IMR-90 (cell line): ENCODE measurements around the gene ZFR2. TPM values are rescaled to one million over a fixed set of nuclear protein-coding genes. Genes with fewer than 3 reads are reported as not detected.

ENCODE experiments used
- ATAC-seq: fragments of 200-7000 bp; cut with Tn5 transposase; 2 replicates; pipeline ENCODE4 v1.9.1; 2020; ENCODE audit warnings: low read depth, mild to moderate bottlenecking, moderate library complexity
- BruUV-seq: library from RNA; stranded (reverse); fragments of 400-500 nt; replicated peaks from 2 replicates; lab custom pipeline; 2021; lab: Mats Ljungman, UMichigan
- CTCF ChIA-PET: fragments of 300-600 bp; formaldehyde crosslinking; extraction: SDS; loops from one replicate; lab custom pipeline; 2021; ENCODE audit warnings: antibody characterized with exemption; lab: Yijun Ruan, JAX
- POLR2A ChIA-PET: fragments of 300-600 bp; sonication (Branson Sonifier 250); formaldehyde crosslinking; loops from one replicate; lab custom pipeline; 2022; ENCODE audit warnings: antibody characterized with exemption; ENCODE audit not compliant: unreplicated experiment; lab: Charles Lee
- DNase-seq: peaks from one replicate; pipeline ENCODE4 v3.0.0; 2013
- H2AFZ ChIP-seq: replicated peaks from 2 replicates; pipeline ENCODE3; 2013; ENCODE audit warnings: low read length, mild to moderate bottlenecking; ENCODE audit not compliant: poor library complexity
- H2AK5ac ChIP-seq: 2 replicates; pipeline ENCODE4 v1.6.1; 2013; ENCODE audit warnings: low read depth, low read length, inconsistent platforms
- H2AK9ac ChIP-seq: replicated peaks from 2 replicates; pipeline ENCODE3; 2013; ENCODE audit warnings: mild to moderate bottlenecking, low read depth, low read length, moderate library complexity; ENCODE audit not compliant: poor library complexity
- H2BK120ac ChIP-seq: 2 replicates; pipeline ENCODE4 v1.6.1; 2013; ENCODE audit warnings: low read depth, low read length, inconsistent platforms
- H2BK15ac ChIP-seq: 3 replicates; pipeline ENCODE4 v1.6.1; 2013; ENCODE audit warnings: low read depth, low read length, inconsistent platforms
- H2BK20ac ChIP-seq: 2 replicates; pipeline ENCODE4 v1.6.1; 2013; ENCODE audit warnings: low read depth, mild to moderate bottlenecking, inconsistent platforms, low read length, moderate library complexity
- H2BK5ac ChIP-seq: 2 replicates; pipeline ENCODE4 v1.6.1; 2013; ENCODE audit warnings: mild to moderate bottlenecking, low read depth, low read length, inconsistent platforms; ENCODE audit not compliant: poor library complexity, severe bottlenecking
- H3K14ac ChIP-seq: replicated peaks from 2 replicates; pipeline ENCODE4 v1.6.1; 2013; ENCODE audit warnings: low read depth, low read length, inconsistent platforms
- H3K18ac ChIP-seq: 2 replicates; pipeline ENCODE4 v1.6.1; 2013; ENCODE audit warnings: low read depth, low read length, control low read depth
- H3K23ac ChIP-seq: 2 replicates; pipeline ENCODE4 v1.6.1; 2013; ENCODE audit warnings: low read depth, low read length, inconsistent platforms
- H3K27ac ChIP-seq: 2 replicates; pipeline ENCODE4 v1.5.1; 2013; ENCODE audit warnings: mild to moderate bottlenecking, control low read depth, low read length; ENCODE audit not compliant: insufficient read depth
- H3K27me3 ChIP-seq: 2 replicates; pipeline ENCODE4 v1.6.1; 2013; ENCODE audit warnings: low read length; ENCODE audit not compliant: control insufficient read depth, insufficient read depth
- H3K36me3 ChIP-seq: 2 replicates; pipeline ENCODE4 v1.6.1; 2013; ENCODE audit warnings: low read length, mixed read lengths; ENCODE audit not compliant: control insufficient read depth, insufficient read depth
- H3K4ac ChIP-seq: 2 replicates; pipeline ENCODE4 v1.6.1; 2013; ENCODE audit warnings: low read depth, low read length, inconsistent platforms
- H3K4me1 ChIP-seq: 2 replicates; pipeline ENCODE4 v1.6.1; 2013; ENCODE audit warnings: low read length, mixed read lengths; ENCODE audit not compliant: control insufficient read depth, insufficient read depth
- H3K4me2 ChIP-seq: 2 replicates; pipeline ENCODE4 v1.6.1; 2013; ENCODE audit warnings: low read depth, mild to moderate bottlenecking, control low read depth, low read length, moderate library complexity
- H3K4me3 ChIP-seq: 2 replicates; pipeline ENCODE4 v1.5.1; 2013; ENCODE audit warnings: low read depth, mild to moderate bottlenecking, control low read depth, low read length, moderate library complexity; ENCODE audit not compliant: insufficient read depth
- H3K56ac ChIP-seq: 2 replicates; pipeline ENCODE4 v1.6.1; 2013; ENCODE audit warnings: low read length, inconsistent platforms; ENCODE audit not compliant: insufficient read depth; ENCODE audit errors: extremely low read depth
- H3K79me1 ChIP-seq, 2 experiments: 2 replicates each; pipeline ENCODE4 v1.6.1; 2013; ENCODE audit warnings: low read length in 2 of 2, inconsistent platforms in 1 of 2, low read depth in 1 of 2
- H3K9ac ChIP-seq: 2 replicates; pipeline ENCODE4 v1.6.1; 2013; ENCODE audit warnings: low read depth, low read length, control low read depth
- H3K9me1 ChIP-seq: 2 replicates; pipeline ENCODE4 v1.6.1; 2013; ENCODE audit warnings: low read length, inconsistent platforms; ENCODE audit not compliant: insufficient read depth
- H3K9me3 ChIP-seq: 2 replicates; pipeline ENCODE4 v1.6.1; 2013; ENCODE audit warnings: low read length; ENCODE audit not compliant: control insufficient read depth, insufficient read depth
- H4K20me1 ChIP-seq: 2 replicates; pipeline ENCODE4 v1.6.1; 2013; ENCODE audit warnings: low read length, inconsistent platforms; ENCODE audit not compliant: insufficient read depth
- H4K5ac ChIP-seq: 2 replicates; pipeline ENCODE4 v1.6.1; 2013; ENCODE audit warnings: mild to moderate bottlenecking, low read depth, low read length, control low read depth
- H4K8ac ChIP-seq, 2 experiments: 2 replicates each; pipeline ENCODE4 v1.6.1; 2013; ENCODE audit warnings: low read depth in 2 of 2, low read length in 2 of 2, control low read depth in 1 of 2, inconsistent platforms in 1 of 2
- H4K91ac ChIP-seq: 2 replicates; pipeline ENCODE4 v1.6.1; 2013; ENCODE audit warnings: low read depth, low read length, inconsistent platforms; ENCODE audit not compliant: insufficient read depth
- CEBPB ChIP-seq: IDR thresholded peaks from 2 replicates; pipeline ENCODE4 v1.6.1; 2012; ENCODE audit warnings: low read depth, low read length, improper control_type of control experiment
- MXI1 ChIP-seq: IDR thresholded peaks from 2 replicates; pipeline ENCODE4 v1.6.1; 2012; ENCODE audit warnings: low read depth, mild to moderate bottlenecking, low read length, moderate library complexity, borderline replicate concordance
- POLR2A ChIP-seq: IDR thresholded peaks from 2 replicates; pipeline ENCODE4 v1.6.1; 2012; ENCODE audit warnings: mild to moderate bottlenecking, low read depth, low read length
- RAD21 ChIP-seq: IDR thresholded peaks from 2 replicates; pipeline ENCODE4 v1.6.1; 2012; ENCODE audit warnings: low read length, improper control_type of control experiment
- RFX5 ChIP-seq: IDR thresholded peaks from 2 replicates; pipeline ENCODE4 v1.8.0; 2012; ENCODE audit warnings: low read depth, mild to moderate bottlenecking, low read length, moderate library complexity
- USF2 ChIP-seq: fragments of 150-350 bp; IDR thresholded peaks from 2 replicates; pipeline ENCODE4 v1.6.1; 2017; ENCODE audit warnings: mild to moderate bottlenecking, antibody characterized with exemption, low read length, low read depth
- WGBS, 2 experiments: methylation state at CpG; one replicate each; pipeline versions ENCODE4 v1.1.5 to v1.1.7; 2013; ENCODE audit warnings: missing lambda C conversion rate in 2 of 2; ENCODE audit not compliant: insufficient read length in 1 of 2; ENCODE audit errors: extremely low coverage in 2 of 2; 5-methylcytosine and 5-hydroxymethylcytosine counted together
- dilution Hi-C: fragments of 300-500 bp; cut with HindIII; formaldehyde crosslinking; loops from one replicate; pipeline ENCODE4 v1.14.3; 2018; ENCODE audit warnings: low sequenced_read_pairs; ENCODE audit not compliant: unreplicated experiment
- in situ Hi-C: fragments of 300-500 bp; cut with MboI; formaldehyde crosslinking; loops from 3 replicates; pipeline ENCODE4 v1.14.3; 2019; ENCODE audit warnings: low sequenced_read_pairs, inconsistent platforms, mixed read lengths
- intact Hi-C: fragments of 100-400 bp; cut with micrococcal nuclease; formaldehyde crosslinking; loops from 2 replicates; pipeline ENCODE4 v1.10.0; 2022
- polyA plus RNA-seq, 3 experiments: library from polyadenylated mRNA; depleted of rRNA; stranded (reverse); fragments of >200 nt; gene quantifications; 2 replicates each; pipeline ENCODE4 v1.2.3, GENCODE V29; 2012; ENCODE audit warnings: low replicate concordance in 1 of 3
- total RNA-seq: library from RNA; depleted of rRNA; stranded (reverse); fragments of >200 nt; gene quantifications from 2 replicates; pipeline ENCODE4 v1.2.3, GENCODE V29; 2012

Gene ZFR2
- total and polyA plus RNA-seq, 2 of the 4 experiments (the other 2 are of a cell fraction), result 0.19 TPM; not detected in 1

- BruUV-seq, result no TSS peak
- no peaks in the 10 kb centered on the region for H3K4me1 ChIP-seq
- H3K4me2 ChIP-seq, result no peak overlapping the region
- ChIA-PET POLR2A (no interaction called here), CTCF (no interaction called here)
- H4K5ac ChIP-seq, result no peak overlapping the region
- no peak overlapping the region for H2BK5ac ChIP-seq
- no peak overlapping the region for H4K8ac ChIP-seq
- no peak overlapping the region for H4K91ac ChIP-seq
- H3K36me3 ChIP-seq, result no peaks in the 10 kb centered on the region
- H3K4ac ChIP-seq, result no peak overlapping the region
- no peak overlapping the region for H3K18ac ChIP-seq
- WGBS, 2 experiments, result 24% methylated on average over 6 of the region's 25 CpGs; no CpG with 5 or more reads in 1 of the 2 experiments
- H3K9ac ChIP-seq, result no peak overlapping the region
- no peak for TF ChIP-seq MXI1
- no peak for TF ChIP-seq USF2
- no peak for TF ChIP-seq RAD21
- no peak for TF ChIP-seq RFX5
- TF ChIP-seq CEBPB, result no peak
- TF ChIP-seq POLR2A, result no peak
- H2BK20ac ChIP-seq, result no peak overlapping the region
- peaks cover 25% of the 10 kb centered on the region for H3K27me3 ChIP-seq
- no peak overlapping the region for H2BK120ac ChIP-seq
- in situ Hi-C loops, result no loop called here
- no peak overlapping the region for H2AFZ ChIP-seq
- no peak for ATAC-seq
- no peaks in the 10 kb centered on the region for H3K79me1 ChIP-seq
- H3K9me3 ChIP-seq, result peaks cover 24% of the 10 kb centered on the region
- intact Hi-C loops, result no loop called here
- H2AK5ac ChIP-seq, result no peak overlapping the region
- no peak for DNase-seq
- no peaks in the 10 kb centered on the region for H4K20me1 ChIP-seq
- H2BK15ac ChIP-seq, result no peak overlapping the region
- dilution Hi-C loops, result no loop called here
- H2AK9ac ChIP-seq, result no peak overlapping the region
- no peak overlapping the region for H3K14ac ChIP-seq
- no peaks in the 10 kb centered on the region for H3K9me1 ChIP-seq
- H3K4me3 ChIP-seq, result no peak overlapping the region
- no peak overlapping the region for H3K27ac ChIP-seq
- H3K23ac ChIP-seq, result no peak overlapping the region
- no peak overlapping the region for H3K56ac ChIP-seq
Measured at GRCh38 chr19:3784607-3785450, 84.0 kb downstream of the ZFR2 start.
